Stimulated activated CD8-positive, alpha-beta memory T cell treated with anti-CD3 and anti-CD28 coated beads, Interleukin-4, amount 100 ng/mL, for 48 hours (primary cell): ENCODE results near the gene TTLL13.
"Not testable (repeated sequence)": the region's sequence is repeated elsewhere in the genome, so short reads cannot be mapped to it uniquely, and the experiment has no call there.

Experiments used
- DNase-seq: peaks from one replicate; pipeline ENCODE4 v3.0.0-alpha.2; 2020

TTLL13 gene

DNA sequence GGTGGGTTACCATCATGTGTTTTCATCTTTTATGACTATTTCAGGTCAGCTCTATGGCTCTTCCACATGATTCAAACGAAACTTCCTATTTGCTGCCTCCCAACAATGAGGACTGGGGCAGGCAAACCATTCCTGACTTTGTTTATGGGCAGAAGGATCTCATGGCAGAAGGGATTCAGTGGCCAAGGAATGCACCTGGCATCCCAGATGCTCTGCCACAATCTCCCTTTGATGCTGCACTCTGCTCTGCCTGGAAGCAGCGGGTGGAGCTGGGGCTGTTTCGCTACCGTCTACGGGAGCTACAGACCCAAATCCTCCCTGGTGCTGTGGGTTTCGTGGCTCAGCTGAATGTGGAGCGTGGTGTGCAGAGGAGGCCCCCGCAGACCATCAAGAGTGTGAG lies 8.5 kb upstream of the TTLL13 start:
- no peak for DNase-seq

GRCh38 chr15:90241343-90242192 lies 7.8 kb upstream of the TTLL13 start:
- DNase-seq, result no peak

DNA sequence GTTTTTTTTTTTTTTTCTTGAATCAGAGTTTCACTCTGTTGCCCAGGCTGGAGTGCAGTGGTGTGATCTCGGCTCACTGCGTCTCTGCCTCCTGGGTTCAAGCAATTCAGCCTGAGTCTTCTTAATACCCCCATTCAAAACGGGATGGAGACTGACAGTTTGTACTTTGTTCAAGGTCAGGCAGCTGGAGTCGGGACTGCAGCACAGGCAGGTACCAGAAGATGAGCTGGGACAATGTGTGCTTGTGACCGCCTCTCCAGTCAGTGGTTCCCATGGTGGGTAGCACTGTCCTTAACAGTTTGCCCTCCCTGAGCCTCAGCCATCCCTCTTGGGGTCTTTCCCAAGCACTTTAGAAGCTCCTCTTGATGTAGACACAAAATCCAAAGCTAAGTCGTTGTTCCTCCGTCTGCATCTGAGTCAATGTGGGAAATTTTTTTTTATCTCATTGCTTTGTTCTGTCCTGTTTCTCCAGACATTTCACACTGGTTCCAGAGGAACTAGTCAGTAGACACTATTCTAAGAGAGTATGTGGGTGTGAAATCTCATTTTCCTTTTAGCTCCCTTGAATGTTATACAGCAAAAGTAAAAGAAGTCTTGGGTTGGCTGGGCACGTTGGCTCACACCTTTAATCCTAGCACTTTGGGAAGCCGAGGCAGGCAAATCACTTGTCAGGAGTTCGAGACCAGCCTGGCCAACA lies 5.3 kb upstream of the TTLL13 start:
- no peak for DNase-seq

DNA sequence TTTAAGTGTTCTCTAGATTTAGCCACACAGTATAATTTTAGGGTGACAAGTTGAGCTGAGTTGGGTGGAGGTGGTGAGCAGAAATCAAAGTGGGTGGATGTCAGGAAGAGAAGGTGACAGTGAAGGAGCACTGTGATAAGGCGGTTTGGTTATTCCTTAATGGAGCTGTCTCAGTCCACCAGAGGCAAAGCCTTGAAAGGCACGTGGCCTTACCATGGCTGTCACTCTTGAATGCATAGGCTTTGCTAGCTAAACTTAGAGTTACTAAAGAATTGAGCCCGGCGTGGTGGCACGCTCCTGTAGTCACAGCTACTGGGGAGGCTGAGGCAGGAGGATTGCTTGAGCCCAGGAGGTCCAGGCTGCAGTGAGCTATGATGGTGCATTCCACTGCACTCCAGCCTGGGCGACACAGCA lies 560 bp upstream of the TTLL13 start:
- no peak for DNase-seq

DNA sequence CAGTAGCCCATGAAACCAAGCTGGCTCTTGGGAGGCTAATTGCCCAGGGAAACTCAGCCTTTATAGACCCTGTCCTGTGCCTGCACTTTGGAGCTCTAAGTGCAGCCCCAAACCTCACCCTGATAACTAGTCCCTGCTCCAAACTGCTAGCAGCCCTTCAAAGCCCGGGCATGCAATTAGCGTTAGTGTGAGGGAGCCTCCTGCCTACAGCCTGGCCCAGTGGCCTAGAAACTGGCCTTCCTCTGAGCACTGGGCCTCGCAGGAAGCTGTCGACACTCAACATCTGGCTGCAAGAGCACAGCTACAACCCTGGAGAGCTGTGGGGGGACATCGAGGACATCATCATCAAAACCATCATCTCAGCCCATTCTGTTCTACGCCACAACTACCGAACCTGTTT lies 8.4 kb downstream of the TTLL13 start:
- DNase-seq, result no peak

DNA sequence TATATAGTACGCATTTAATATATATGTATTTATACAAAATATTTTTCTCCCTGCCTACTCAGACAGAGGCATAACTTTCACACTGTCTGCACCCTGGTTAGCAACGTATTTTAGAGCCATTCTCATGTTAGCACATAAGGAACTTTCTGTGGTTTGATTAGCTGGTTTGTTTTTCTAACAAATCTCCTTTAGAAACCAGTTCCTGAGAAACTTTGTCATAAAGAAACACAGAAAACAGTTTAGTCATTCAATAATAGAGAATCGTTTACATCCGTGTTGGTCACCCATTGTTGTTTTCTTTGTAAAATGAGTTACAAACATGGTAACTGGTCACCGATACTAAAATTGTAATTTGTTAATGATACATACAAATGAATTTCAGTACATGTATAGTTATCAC lies 10.2 kb downstream of the TTLL13 start:
- no peak for DNase-seq

- not testable (repeated sequence) for DNase-seq
Measured at GRCh38 chr15:90260731-90261130, 11.4 kb downstream of the TTLL13 start.

DNA sequence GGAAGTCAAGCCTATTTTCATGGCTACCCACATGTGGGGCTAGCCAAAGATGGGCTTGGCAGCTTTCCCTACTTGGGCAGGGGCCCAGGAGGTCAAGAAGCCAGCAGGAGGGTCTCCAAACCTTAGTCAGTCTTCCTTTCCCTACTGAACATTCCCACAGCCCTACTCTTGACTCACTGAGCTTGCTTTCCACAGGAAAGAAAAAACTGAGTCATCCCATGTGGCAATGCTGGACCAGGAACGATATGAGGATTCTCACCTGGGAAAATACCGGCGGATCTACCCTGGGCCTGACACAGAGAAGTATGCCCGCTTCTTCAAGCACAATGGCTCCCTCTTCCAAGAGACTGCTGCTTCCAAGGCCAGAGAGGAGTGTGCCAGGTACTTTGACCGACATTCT lies 12.5 kb downstream of the TTLL13 start:
- DNase-seq, result no peak

- no peak for DNase-seq
Measured at GRCh38 chr15:90262426-90262825, 13.1 kb downstream of the TTLL13 start.

DNA sequence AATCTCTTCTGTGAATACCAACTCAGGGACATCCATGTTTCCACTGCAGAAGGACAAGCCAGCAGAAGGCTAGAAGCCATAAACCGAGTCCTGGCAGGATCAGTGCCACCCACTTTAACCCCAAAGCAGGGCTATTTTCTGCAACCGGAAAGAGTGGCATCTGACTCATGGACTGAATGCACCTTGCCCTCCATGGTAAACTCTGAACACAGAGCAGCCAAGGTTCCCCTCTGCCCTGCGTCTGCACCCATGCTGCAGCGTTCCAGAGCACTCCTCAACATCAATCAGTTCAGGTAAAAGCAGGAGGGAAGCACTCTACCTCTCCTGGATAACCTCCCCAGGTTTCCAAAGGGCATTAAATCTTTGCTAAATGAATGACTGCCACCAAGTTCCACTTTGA lies 15.3 kb downstream of the TTLL13 start:
- DNase-seq, result peak; percentile 53

- DNase-seq, result peak; percentile 94
Measured at GRCh38 chr15:90265271-90266060, 16.1 kb downstream of the TTLL13 start, which contains the start of gene NGRN. NGRN (plus strand) TSS chr15:90265672; CDS start chr15:90265713, 41 bp downstream.

GRCh38 chr15:90266061-90266431 lies 16.7 kb downstream of the TTLL13 start:
- peak; percentile 66 for DNase-seq

- peak; percentile 47 for DNase-seq
Measured at GRCh38 chr15:90266485-90266884, 17.1 kb downstream of the TTLL13 start.

- DNase-seq, result no peak
Measured at GRCh38 chr15:90268415-90268814, 19.1 kb downstream of the TTLL13 start.

GRCh38 chr15:90270502-90271150 lies 21.3 kb downstream of the TTLL13 start:
- no peak for DNase-seq

GRCh38 chr15:90271459-90272166 lies 22.3 kb downstream of the TTLL13 start:
- no peak for DNase-seq

- DNase-seq, result peak; percentile 7
Measured at GRCh38 chr15:90278467-90278866, 29.1 kb downstream of the TTLL13 start.

GRCh38 chr15:90280743-90281142 lies 31.4 kb downstream of the TTLL13 start:
- DNase-seq, result not testable (repeated sequence)

- not testable (repeated sequence) for DNase-seq
Measured at GRCh38 chr15:90281637-90282036, 32.3 kb downstream of the TTLL13 start.

DNA sequence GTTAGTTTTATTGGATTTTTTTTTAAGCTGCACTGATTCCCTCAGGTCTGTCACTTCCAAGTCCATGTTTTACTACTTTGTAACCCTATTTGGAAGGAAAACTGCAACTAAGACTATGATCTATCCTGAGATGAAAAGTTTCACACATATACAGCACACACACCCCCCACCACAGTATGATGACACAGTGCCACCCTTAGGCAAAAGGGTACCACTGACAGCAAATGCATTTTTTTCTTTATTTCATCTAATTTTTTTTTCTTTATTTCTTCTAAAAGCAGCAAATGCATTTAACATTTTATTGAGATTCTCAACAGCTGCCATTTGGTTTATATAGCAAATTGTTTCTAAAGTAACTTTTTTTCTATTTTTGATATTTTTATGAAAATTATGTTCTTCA lies 37.3 kb downstream of the TTLL13 start:
- DNase-seq, result no peak

DNA sequence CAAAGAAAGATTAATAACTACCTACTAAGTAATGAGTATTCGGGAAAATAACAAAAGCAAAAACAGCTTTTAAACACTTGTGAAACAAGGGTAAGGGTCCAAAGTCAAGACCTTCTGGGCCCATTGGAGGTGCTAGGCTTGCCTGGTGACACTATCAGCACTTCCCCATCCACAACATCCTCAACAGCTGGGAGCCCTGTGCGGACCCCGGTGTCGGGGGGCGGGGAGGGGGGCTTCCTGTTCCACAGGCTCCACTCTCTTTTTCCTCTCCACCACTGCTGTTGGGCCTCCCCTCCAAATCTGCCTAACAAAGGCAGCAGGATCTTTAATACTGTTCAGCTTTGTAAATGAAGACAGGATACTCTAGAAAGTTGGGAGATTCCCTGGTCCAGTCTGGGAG lies 37.7 kb downstream of the TTLL13 start:
- no peak for DNase-seq

GRCh38 chr15:90287946-90288345 lies 38.6 kb downstream of the TTLL13 start:
- DNase-seq, result no peak
